HCT116 (cell line): ENCODE results near the gene APPL2. TPM values are rescaled to one million over a fixed set of nuclear protein-coding genes. Genes with fewer than 3 reads are reported as not detected.

Source experiments
- ATAC-seq: fragments of 200-7000 bp; cut with Tn5 transposase; 2 replicates; pipeline ENCODE4 v1.9.1; 2020; ENCODE audit warnings: mild to moderate bottlenecking, moderate library complexity
- BruUV-seq: library from RNA; stranded (reverse); fragments of 400-500 nt; replicated peaks from 2 replicates; lab custom pipeline; 2021; lab: Mats Ljungman, UMichigan
- CTCF ChIA-PET: fragments of 300-600 bp; sonication (Branson Sonifier 250); formaldehyde crosslinking; loops from one replicate; lab custom pipeline; 2021; ENCODE audit warnings: antibody characterized with exemption; lab: Charles Lee
- POLR2A ChIA-PET: fragments of 300-600, 350-600 bp; sonication (Branson Sonifier 250); formaldehyde crosslinking; loops from one replicate; lab custom pipeline; 2021; ENCODE audit warnings: antibody characterized with exemption; lab: Charles Lee
- RAD21 ChIA-PET, 2 experiments: fragments of 300-600 bp; sonication (Branson Sonifier 250); formaldehyde crosslinking; loops; one replicate each; lab custom pipeline; 2023; ENCODE audit warnings: low total read pairs in 2 of 2; ENCODE audit not compliant: uncharacterized antibody in 2 of 2, unreplicated experiment in 2 of 2, low non-redundant PET in 1 of 2; lab: Charles Lee
- DNase-seq: peaks from one replicate; pipeline ENCODE4 v3.0.0-alpha.2; 2010; ENCODE audit warnings: low read depth, low spot score
- H2AFZ ChIP-seq: fragments of 200-600 bp; shearing (Covaris generic), sonication (generic); 2 replicates; pipeline ENCODE4 v1.6.1; 2017; ENCODE audit warnings: low read depth, mixed run types, mixed read lengths, antibody characterized with exemption, low read length; ENCODE audit not compliant: poor library complexity, severe bottlenecking
- H3K27ac ChIP-seq: 2 replicates; pipeline ENCODE4 v1.5.1; 2012; ENCODE audit warnings: low read depth, low read length
- H3K27me3 ChIP-seq: fragments of 200-600 bp; sonication (generic); 2 replicates; pipeline ENCODE4 v1.6.1; 2016; ENCODE audit warnings: mixed run types, low read length, mixed read lengths; ENCODE audit not compliant: insufficient read depth
- H3K36me3 ChIP-seq, 2 experiments: fragments of 200-500 bp in 1 of 2; fragments of 200-600 bp in 1 of 2; sonication (Bioruptor generic) in 1 of 2; sonication (generic) in 1 of 2; 2 replicates each; pipeline versions ENCODE4 v1.5.1 to v1.6.1; 2014 to 2016; ENCODE audit warnings: low read length in 2 of 2, inconsistent platforms in 1 of 2, mixed read lengths in 1 of 2, mixed run types in 1 of 2; ENCODE audit not compliant: insufficient read depth in 2 of 2, control insufficient read depth in 1 of 2
- H3K4me1 ChIP-seq, 2 experiments: fragments of 200-600 bp in 1 of 2; sonication (generic) in 1 of 2; 2 replicates each; pipeline versions ENCODE4 v1.5.1 to v1.6.1; 2012 to 2017; ENCODE audit warnings: low read length in 2 of 2, inconsistent platforms in 1 of 2, mild to moderate bottlenecking in 1 of 2, mixed read lengths in 1 of 2, mixed run types in 1 of 2, moderate library complexity in 1 of 2; ENCODE audit not compliant: insufficient read depth in 2 of 2, control insufficient read depth in 1 of 2
- H3K4me2 ChIP-seq: fragments of 200-600 bp; sonication (generic); 2 replicates; pipeline ENCODE4 v1.6.1; 2017; ENCODE audit warnings: mixed run types, low read length, mixed read lengths
- H3K4me3 ChIP-seq, 2 experiments: fragments of 200-600 bp in 1 of 2; sonication (generic) in 1 of 2; replicated peaks in 1 of 2; 2 replicates each; pipeline ENCODE4 v1.5.1; 2011 to 2016; ENCODE audit warnings: low read length in 2 of 2, control low read depth in 1 of 2, low read depth in 1 of 2, mild to moderate bottlenecking in 1 of 2, mixed read lengths in 1 of 2, mixed run types in 1 of 2
- H3K79me2 ChIP-seq: fragments of 200-600 bp; sonication (generic); 2 replicates; pipeline ENCODE4 v1.6.1; 2017; ENCODE audit warnings: mild to moderate bottlenecking, mixed run types, low read length, moderate library complexity, mixed read lengths; ENCODE audit not compliant: insufficient read depth
- H3K9ac ChIP-seq: fragments of 200-600 bp; sonication (generic); 2 replicates; pipeline ENCODE4 v1.6.1; 2016; ENCODE audit warnings: low read length, mixed read lengths
- H3K9me2 ChIP-seq: fragments of 200-600 bp; sonication (generic), shearing (Covaris generic); 2 replicates; pipeline ENCODE4 v1.6.1; 2017; ENCODE audit warnings: mixed run types, mild to moderate bottlenecking, moderate library complexity; ENCODE audit not compliant: insufficient read depth
- H3K9me3 ChIP-seq, 2 experiments: fragments of 200-500 bp in 1 of 2; fragments of 200-600 bp in 1 of 2; sonication (Bioruptor generic) in 1 of 2; sonication (generic) in 1 of 2; 2 replicates each; pipeline ENCODE4 v1.6.1; 2014 to 2017; ENCODE audit warnings: low read length in 2 of 2, mixed read lengths in 2 of 2, inconsistent platforms in 1 of 2, low read depth in 1 of 2, mild to moderate bottlenecking in 1 of 2, mixed run types in 1 of 2, moderate library complexity in 1 of 2; ENCODE audit not compliant: control insufficient read depth in 1 of 2, insufficient read depth in 1 of 2
- H4K20me1 ChIP-seq: fragments of 200-600 bp; sonication (generic), shearing (Covaris generic); 2 replicates; pipeline ENCODE4 v1.6.1; 2017; ENCODE audit warnings: mixed run types, mild to moderate bottlenecking, moderate library complexity; ENCODE audit not compliant: insufficient read depth
- CBX3 ChIP-seq: IDR thresholded peaks from 2 replicates; pipeline ENCODE4 v1.6.1; 2012; ENCODE audit warnings: low read depth
- ELF1 ChIP-seq: IDR thresholded peaks from 2 replicates; pipeline ENCODE4 v1.6.1; 2012; ENCODE audit warnings: low read depth, borderline replicate concordance
- EZH2 ChIP-seq: fragments of 200-600 bp; sonication (generic); IDR thresholded peaks from 2 replicates; pipeline ENCODE4 v1.6.1; 2017; ENCODE audit warnings: antibody characterized with exemption, mixed run types
- EZH2phosphoT487 ChIP-seq: fragments of 200-600 bp; IDR thresholded peaks from 2 replicates; pipeline ENCODE4 v1.6.1; 2018; ENCODE audit warnings: antibody characterized with exemption, borderline replicate concordance
- FOSL1 ChIP-seq: IDR thresholded peaks from 2 replicates; pipeline ENCODE4 v1.6.1; 2012; ENCODE audit warnings: low read depth
- JUND ChIP-seq: IDR thresholded peaks from 2 replicates; pipeline ENCODE4 v1.6.1; 2012
- POLR2AphosphoS5 ChIP-seq: IDR thresholded peaks from 2 replicates; pipeline ENCODE4 v1.6.1; 2011; ENCODE audit warnings: mild to moderate bottlenecking, low read depth, low read length, moderate library complexity
- SP1 ChIP-seq: IDR thresholded peaks from 2 replicates; pipeline ENCODE4 v1.6.1; 2012; ENCODE audit warnings: low read depth
- SRF ChIP-seq: IDR thresholded peaks from 2 replicates; pipeline ENCODE4 v1.6.1; 2012; ENCODE audit warnings: low read depth
- TCF7L2 ChIP-seq: IDR thresholded peaks from 2 replicates; pipeline ENCODE4 v1.7.0; 2011; ENCODE audit warnings: borderline replicate concordance, inconsistent platforms; ENCODE audit not compliant: insufficient read depth, insufficient read length; ENCODE audit errors: extremely low read depth
- YY1 ChIP-seq: IDR thresholded peaks from 2 replicates; pipeline ENCODE4 v1.6.1; 2011; ENCODE audit warnings: low read length, low read depth, moderate library complexity, mild to moderate bottlenecking; ENCODE audit not compliant: insufficient replicate concordance; ENCODE audit errors: extremely low read depth
- ZFX ChIP-seq: fragments of 450-650 bp; IDR thresholded peaks from 2 replicates; pipeline ENCODE4 v1.6.1; 2017
- intact Hi-C: fragments of 100-400 bp; cut with micrococcal nuclease; formaldehyde crosslinking; loops from 2 replicates; pipeline ENCODE4 v1.10.0; 2022
- total RNA-seq: library from RNA; stranded (reverse); gene quantifications from one replicate; pipeline ENCODE4 v1.2.1, GENCODE V29; 2021; ENCODE audit not compliant: unreplicated experiment
- TF ChIP-seq, protein P1 (sequence below): IDR thresholded peaks from 2 replicates; pipeline ENCODE4 v1.6.1; 2012; ENCODE audit warnings: low read depth
- TF ChIP-seq, protein P2 (sequence below), 3 experiments: fragments of 200-600 bp in 1 of 3; sonication (generic) in 1 of 3; IDR thresholded peaks in 2 of 3; conservative IDR thresholded peaks in 1 of 3; 2 replicates each; pipeline ENCODE4 v1.5.1; 2012 to 2017; ENCODE audit warnings: low read depth in 2 of 3, low read length in 2 of 3, antibody characterized with exemption in 1 of 3, borderline replicate concordance in 1 of 3, control low read depth in 1 of 3, mild to moderate bottlenecking in 1 of 3, mixed read lengths in 1 of 3, mixed run types in 1 of 3, moderate library complexity in 1 of 3; ENCODE audit not compliant: insufficient read depth in 1 of 3

The APPL2 gene
- total RNA-seq, 1 experiment from 2014 or later: 22.6 TPM

- Histone ChIP-seq H3K4me1 (peaks cover 5 to 16% of the 10 kb centered on the region in 2 experiments; a peak in 3 of 4 replicates), H3K27ac (no peak overlapping the region), H3K9me3 (no peaks in the 10 kb centered on the region), H3K9ac (no peak overlapping the region), H3K9me2 (no peaks in the 10 kb centered on the region)
- DNase-seq (no peak), ATAC-seq (no peak)
- ChIA-PET POLR2A (no interaction called here), CTCF (no interaction called here)
- no TSS peak for BruUV-seq
- no peak for TF ChIP-seq EZH2
- TF ChIP-seq, all 23 proteins: peak for 0
- peaks cover 0 to 3% of the 10 kb centered on the region in 2 experiments; a peak in 1 of 4 replicates for H3K36me3 ChIP-seq
- no peak overlapping the region for H2AFZ ChIP-seq
- no peak overlapping the region for H3K4me3 ChIP-seq
- H3K4me2 ChIP-seq: no peak overlapping the region
- no peaks in the 10 kb centered on the region; the same call in 1 of the 2 replicates for H3K79me2 ChIP-seq
- intact Hi-C loops: no loop called here
- RAD21 ChIA-PET: no interaction called here
- H4K20me1 ChIP-seq: no peaks in the 10 kb centered on the region
- H3K27me3 ChIP-seq: no peaks in the 10 kb centered on the region
Observed at GRCh38 chr12:105233041-105233905, 2.7 kb downstream of the APPL2 start.

DNA sequence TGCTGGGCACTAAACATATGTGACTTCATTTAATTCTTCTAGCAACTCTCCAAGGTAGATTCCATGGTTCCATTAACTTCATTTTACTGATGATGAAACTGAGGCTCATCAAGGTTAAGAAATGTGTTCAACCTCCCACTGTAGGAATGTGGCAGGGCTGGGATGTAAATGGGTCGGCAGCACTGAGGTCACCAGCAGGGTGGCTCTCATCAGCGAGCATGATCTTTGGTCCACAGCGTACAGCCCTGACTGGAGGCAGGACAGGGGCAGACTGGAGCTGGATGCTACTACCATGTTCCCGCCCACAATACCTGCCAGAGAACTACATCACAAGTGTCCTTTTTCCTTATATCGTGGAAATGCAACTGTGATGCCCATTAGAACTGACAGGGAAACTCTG lies 4.6 kb downstream of the APPL2 start:
- H3K4me2 ChIP-seq: no peak overlapping the region
- peaks cover 0 to 3% of the 10 kb centered on the region in 2 experiments; a peak in 1 of 4 replicates for H3K36me3 ChIP-seq
- no peak overlapping the region for H3K4me3 ChIP-seq
- no peak for DNase-seq
- no peaks in the 10 kb centered on the region; the same call in 1 of the 2 replicates for H3K79me2 ChIP-seq
- intact Hi-C loops: no loop called here
- ChIA-PET POLR2A (no interaction called here), RAD21 (no interaction called here), CTCF (no interaction called here)
- no peak overlapping the region for H3K9ac ChIP-seq
- no peaks in the 10 kb centered on the region for H4K20me1 ChIP-seq
- H3K27me3 ChIP-seq: no peaks in the 10 kb centered on the region
- no peak for ATAC-seq
- no TSS peak for BruUV-seq
- H3K27ac ChIP-seq: no peak overlapping the region
- H2AFZ ChIP-seq: no peak overlapping the region
- H3K4me1 ChIP-seq: peaks cover 5 to 12% of the 10 kb centered on the region in 2 experiments; a peak in 3 of 4 replicates
- no peaks in the 10 kb centered on the region for H3K9me2 ChIP-seq
- H3K9me3 ChIP-seq: no peaks in the 10 kb centered on the region
- TF ChIP-seq TCF7L2 (no peak), EZH2phosphoT487 (no peak), ELF1 (no peak), JUND (no peak), SRF (no peak), SP1 (no peak), FOSL1 (no peak), YY1 (no peak), ZFX (no peak), CBX3 (no peak), POLR2AphosphoS5 (no peak)
- TF ChIP-seq, protein P1, sequence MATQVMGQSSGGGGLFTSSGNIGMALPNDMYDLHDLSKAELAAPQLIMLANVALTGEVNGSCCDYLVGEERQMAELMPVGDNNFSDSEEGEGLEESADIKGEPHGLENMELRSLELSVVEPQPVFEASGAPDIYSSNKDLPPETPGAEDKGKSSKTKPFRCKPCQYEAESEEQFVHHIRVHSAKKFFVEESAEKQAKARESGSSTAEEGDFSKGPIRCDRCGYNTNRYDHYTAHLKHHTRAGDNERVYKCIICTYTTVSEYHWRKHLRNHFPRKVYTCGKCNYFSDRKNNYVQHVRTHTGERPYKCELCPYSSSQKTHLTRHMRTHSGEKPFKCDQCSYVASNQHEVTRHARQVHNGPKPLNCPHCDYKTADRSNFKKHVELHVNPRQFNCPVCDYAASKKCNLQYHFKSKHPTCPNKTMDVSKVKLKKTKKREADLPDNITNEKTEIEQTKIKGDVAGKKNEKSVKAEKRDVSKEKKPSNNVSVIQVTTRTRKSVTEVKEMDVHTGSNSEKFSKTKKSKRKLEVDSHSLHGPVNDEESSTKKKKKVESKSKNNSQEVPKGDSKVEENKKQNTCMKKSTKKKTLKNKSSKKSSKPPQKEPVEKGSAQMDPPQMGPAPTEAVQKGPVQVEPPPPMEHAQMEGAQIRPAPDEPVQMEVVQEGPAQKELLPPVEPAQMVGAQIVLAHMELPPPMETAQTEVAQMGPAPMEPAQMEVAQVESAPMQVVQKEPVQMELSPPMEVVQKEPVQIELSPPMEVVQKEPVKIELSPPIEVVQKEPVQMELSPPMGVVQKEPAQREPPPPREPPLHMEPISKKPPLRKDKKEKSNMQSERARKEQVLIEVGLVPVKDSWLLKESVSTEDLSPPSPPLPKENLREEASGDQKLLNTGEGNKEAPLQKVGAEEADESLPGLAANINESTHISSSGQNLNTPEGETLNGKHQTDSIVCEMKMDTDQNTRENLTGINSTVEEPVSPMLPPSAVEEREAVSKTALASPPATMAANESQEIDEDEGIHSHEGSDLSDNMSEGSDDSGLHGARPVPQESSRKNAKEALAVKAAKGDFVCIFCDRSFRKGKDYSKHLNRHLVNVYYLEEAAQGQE: no peak
- TF ChIP-seq, protein P2, sequence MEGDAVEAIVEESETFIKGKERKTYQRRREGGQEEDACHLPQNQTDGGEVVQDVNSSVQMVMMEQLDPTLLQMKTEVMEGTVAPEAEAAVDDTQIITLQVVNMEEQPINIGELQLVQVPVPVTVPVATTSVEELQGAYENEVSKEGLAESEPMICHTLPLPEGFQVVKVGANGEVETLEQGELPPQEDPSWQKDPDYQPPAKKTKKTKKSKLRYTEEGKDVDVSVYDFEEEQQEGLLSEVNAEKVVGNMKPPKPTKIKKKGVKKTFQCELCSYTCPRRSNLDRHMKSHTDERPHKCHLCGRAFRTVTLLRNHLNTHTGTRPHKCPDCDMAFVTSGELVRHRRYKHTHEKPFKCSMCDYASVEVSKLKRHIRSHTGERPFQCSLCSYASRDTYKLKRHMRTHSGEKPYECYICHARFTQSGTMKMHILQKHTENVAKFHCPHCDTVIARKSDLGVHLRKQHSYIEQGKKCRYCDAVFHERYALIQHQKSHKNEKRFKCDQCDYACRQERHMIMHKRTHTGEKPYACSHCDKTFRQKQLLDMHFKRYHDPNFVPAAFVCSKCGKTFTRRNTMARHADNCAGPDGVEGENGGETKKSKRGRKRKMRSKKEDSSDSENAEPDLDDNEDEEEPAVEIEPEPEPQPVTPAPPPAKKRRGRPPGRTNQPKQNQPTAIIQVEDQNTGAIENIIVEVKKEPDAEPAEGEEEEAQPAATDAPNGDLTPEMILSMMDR (IDR thresholded peaks at IDR 0.05 in 2 of 3, conservative IDR thresholded peaks at IDR 0.05 in 1 of 3; ENCODE audit: borderline replicate concordance in 1 of 3, insufficient read depth in 1 of 3, low read depth in 2 of 3, low read length in 2 of 3): no peak
